ENCODE measurements around the gene PLCB4. TPM values are rescaled to one million over a fixed set of nuclear protein-coding genes. Genes with fewer than 3 reads are reported as not detected.

The PLCB4 gene
- polyA plus RNA-seq, 1 experiment, result 18.6 TPM

DNA sequence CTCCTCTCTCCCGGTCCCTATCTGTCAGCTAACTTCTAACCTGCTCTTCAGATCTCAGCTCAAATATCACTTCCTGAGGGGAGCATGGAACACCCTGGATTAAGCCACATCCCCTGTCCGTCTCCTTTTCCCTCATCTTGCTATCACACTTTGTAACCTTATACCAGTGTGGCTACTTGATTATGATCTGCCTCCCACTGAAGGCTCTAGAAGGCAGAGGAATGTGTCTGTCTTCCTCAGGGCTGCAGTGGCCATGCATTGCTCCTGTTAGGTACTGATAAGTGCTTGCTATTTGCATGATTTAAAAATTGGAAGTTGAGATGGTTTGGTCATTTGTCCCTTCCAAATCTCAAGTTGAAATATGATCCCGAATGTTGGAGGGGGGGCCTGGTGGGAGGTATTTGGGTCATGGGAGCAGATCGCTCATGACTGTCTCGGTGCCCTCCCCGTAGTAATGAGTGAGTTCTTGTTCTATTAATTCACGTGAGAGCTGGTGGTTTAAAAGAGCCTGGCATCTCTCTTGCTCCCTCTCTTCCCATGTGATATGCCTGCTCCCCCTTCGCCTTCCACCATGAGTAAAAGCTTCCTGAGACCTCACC is 71.4 kb downstream of the PLCB4 start:
- TF ChIP-seq, protein P1, sequence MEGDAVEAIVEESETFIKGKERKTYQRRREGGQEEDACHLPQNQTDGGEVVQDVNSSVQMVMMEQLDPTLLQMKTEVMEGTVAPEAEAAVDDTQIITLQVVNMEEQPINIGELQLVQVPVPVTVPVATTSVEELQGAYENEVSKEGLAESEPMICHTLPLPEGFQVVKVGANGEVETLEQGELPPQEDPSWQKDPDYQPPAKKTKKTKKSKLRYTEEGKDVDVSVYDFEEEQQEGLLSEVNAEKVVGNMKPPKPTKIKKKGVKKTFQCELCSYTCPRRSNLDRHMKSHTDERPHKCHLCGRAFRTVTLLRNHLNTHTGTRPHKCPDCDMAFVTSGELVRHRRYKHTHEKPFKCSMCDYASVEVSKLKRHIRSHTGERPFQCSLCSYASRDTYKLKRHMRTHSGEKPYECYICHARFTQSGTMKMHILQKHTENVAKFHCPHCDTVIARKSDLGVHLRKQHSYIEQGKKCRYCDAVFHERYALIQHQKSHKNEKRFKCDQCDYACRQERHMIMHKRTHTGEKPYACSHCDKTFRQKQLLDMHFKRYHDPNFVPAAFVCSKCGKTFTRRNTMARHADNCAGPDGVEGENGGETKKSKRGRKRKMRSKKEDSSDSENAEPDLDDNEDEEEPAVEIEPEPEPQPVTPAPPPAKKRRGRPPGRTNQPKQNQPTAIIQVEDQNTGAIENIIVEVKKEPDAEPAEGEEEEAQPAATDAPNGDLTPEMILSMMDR (IDR thresholded peaks at IDR 0.05; ENCODE audit: low read depth, low read length), result no peak
- Histone ChIP-seq H3K27me3 (ENCODE audit: control insufficient read depth, insufficient read depth, low read length) (no peaks in the 10 kb centered on the region), H3K4me3 (ENCODE audit: low read depth, low read length) (no peak overlapping the region), H3K27ac (ENCODE audit: low read depth, low read length) (no peak overlapping the region), H3K9me3 (ENCODE audit: control insufficient read depth, insufficient read depth, low read length) (peaks cover 5% of the 10 kb centered on the region; the same call in 1 of the 2 replicates)
- ChIA-PET POLR2A (no interaction called here), CTCF (interaction anchor here (1.4 kb wide), 1 partner anchor 23 kb away, joined by 3 read pairs; no protein-coding TSS in a partner anchor)
- DNase-seq (ENCODE audit: low read depth, low spot score), result no peak

DNA sequence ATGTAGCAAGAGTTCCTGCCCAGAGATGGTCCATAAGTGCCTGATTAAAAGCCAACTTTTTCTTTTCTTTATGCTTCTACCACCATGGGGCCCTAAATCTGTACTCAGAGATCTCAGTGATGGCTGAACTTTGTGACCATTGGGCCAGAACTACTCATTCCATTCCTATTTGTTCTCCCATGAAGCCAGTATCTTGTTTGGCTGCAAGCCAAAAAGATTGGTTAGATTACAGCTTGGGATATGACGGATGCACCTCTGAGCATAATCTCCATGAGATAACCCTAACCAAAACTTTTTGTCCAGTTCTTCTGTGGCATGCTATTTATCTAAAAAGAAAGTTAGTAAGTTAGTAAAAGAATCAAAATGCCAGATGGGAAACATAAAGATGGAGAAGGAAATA is 72.2 kb downstream of the PLCB4 start:
- peaks cover 5% of the 10 kb centered on the region; the same call in 1 of the 2 replicates for H3K9me3 ChIP-seq (ENCODE audit: control insufficient read depth, insufficient read depth, low read length)
- H3K4me3 ChIP-seq (ENCODE audit: low read depth, low read length), result no peak overlapping the region
- H3K27me3 ChIP-seq (ENCODE audit: control insufficient read depth, insufficient read depth, low read length), result no peaks in the 10 kb centered on the region
- POLR2A ChIA-PET, result no interaction called here
- H3K27ac ChIP-seq (ENCODE audit: low read depth, low read length), result no peak overlapping the region
- CTCF ChIA-PET, result no interaction called here
- DNase-seq (ENCODE audit: low read depth, low spot score), result no peak
- TF ChIP-seq, protein P1 (IDR thresholded peaks at IDR 0.05; ENCODE audit: low read depth, low read length), result no peak

DNA sequence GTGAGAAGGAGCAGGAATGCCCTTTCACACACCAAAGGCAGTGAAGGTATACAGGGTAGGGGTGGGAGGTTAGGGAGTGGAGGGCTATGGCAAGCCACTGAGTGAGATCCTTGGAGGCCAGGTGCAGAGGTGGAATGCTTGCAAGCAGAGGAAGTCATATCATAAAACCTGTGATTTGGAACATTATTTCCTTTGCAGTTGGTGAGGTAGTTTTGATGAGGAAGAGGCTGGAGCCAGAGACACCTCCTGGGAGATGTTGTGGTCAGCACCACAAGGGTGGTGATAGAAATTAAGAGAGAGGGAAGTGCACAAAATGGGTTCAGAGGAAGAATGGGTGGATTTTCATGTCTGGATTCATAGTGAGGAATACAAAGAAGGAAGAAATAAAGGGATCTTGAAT is 73.0 kb downstream of the PLCB4 start:
- Histone ChIP-seq H3K27me3 (ENCODE audit: control insufficient read depth, insufficient read depth, low read length) (no peaks in the 10 kb centered on the region), H3K27ac (ENCODE audit: low read depth, low read length) (no peak overlapping the region), H3K4me3 (ENCODE audit: low read depth, low read length) (no peak overlapping the region), H3K9me3 (ENCODE audit: control insufficient read depth, insufficient read depth, low read length) (peaks cover 5% of the 10 kb centered on the region; the same call in 1 of the 2 replicates)
- CTCF ChIA-PET, result no interaction called here
- no peak for DNase-seq (ENCODE audit: low read depth, low spot score)
- TF ChIP-seq, protein P1 (IDR thresholded peaks at IDR 0.05; ENCODE audit: low read depth, low read length), result no peak
- POLR2A ChIA-PET, result no interaction called here

DNA sequence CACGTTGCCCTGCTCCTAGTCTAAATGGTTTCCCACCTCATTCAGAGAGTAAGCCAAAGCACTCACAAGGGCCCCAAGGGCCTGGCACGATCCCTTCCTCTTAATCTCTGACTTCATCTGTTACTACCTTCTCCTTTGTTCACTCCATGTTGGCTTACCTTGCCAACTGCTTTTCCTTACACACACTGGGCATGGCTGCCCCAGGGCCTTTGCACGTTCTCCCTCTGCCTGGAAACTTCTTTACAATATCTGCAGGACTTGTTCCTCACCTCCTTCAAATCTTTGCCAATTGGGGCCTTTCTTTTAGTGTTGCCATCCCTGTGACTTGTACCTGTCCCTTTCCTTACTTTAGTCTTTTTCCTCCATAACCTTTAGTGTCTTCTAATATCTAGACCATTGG is 73.9 kb downstream of the PLCB4 start:
- CTCF ChIA-PET, result no interaction called here
- no peaks in the 10 kb centered on the region for H3K27me3 ChIP-seq (ENCODE audit: control insufficient read depth, insufficient read depth, low read length)
- TF ChIP-seq, protein P1 (IDR thresholded peaks at IDR 0.05; ENCODE audit: low read depth, low read length), result no peak

DNA sequence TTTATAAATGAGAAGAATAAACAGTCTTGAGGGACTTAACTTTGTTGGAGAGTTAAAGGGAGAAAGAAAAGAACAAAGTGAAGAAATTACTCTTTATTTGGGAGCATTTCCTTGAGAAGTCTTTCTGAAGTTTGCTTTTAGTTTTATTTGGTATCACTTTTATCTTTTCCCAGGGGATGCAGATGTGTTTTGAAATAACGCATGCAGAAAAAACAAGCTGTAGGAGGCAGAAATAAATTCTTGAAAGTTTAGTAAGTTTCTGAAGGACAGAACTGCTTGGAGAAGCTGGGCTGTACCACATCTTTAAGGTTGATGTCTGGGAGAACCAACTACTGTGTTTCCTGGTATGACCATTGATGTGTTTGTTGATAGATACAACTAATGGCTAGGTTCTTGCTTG is 75.0 kb downstream of the PLCB4 start:
- CTCF ChIA-PET, result no interaction called here
- no peak for DNase-seq (ENCODE audit: low read depth, low spot score)
- H3K9me3 ChIP-seq (ENCODE audit: control insufficient read depth, insufficient read depth, low read length), result peaks cover 5% of the 10 kb centered on the region; the same call in 1 of the 2 replicates
- H3K27ac ChIP-seq (ENCODE audit: low read depth, low read length), result no peak overlapping the region
- POLR2A ChIA-PET, result no interaction called here
- no peak overlapping the region for H3K4me3 ChIP-seq (ENCODE audit: low read depth, low read length)
- TF ChIP-seq, protein P1 (IDR thresholded peaks at IDR 0.05; ENCODE audit: low read depth, low read length), result no peak
- H3K27me3 ChIP-seq (ENCODE audit: control insufficient read depth, insufficient read depth, low read length), result no peaks in the 10 kb centered on the region

More for the DNA sequence above, 73.9 kb downstream of the PLCB4 start:
- POLR2A ChIA-PET, result no interaction called here
- Histone ChIP-seq H3K27ac (ENCODE audit: low read depth, low read length) (no peak overlapping the region), H3K9me3 (ENCODE audit: control insufficient read depth, insufficient read depth, low read length) (peaks cover 5% of the 10 kb centered on the region; the same call in 1 of the 2 replicates), H3K4me3 (ENCODE audit: low read depth, low read length) (no peak overlapping the region)
- no peak for DNase-seq (ENCODE audit: low read depth, low spot score)

Measured in AG04450 (cell line).